H54 (cell line): Measurements from ENCODE around the gene ZNF385C.

Experiments
- DNase-seq: peaks from one replicate; pipeline ENCODE4 v3.0.0; 2011; ENCODE audit warnings: low spot score, mixed read lengths; ENCODE audit not compliant: insufficient read length
- FAIRE-seq: peaks from 3 replicates; lab custom pipeline; 2011; peaks lifted over from hg19 to GRCh38; lab: Jason Lieb, UNC
- POLR2A ChIP-seq: IDR thresholded peaks from 2 replicates; pipeline ENCODE4 v1.6.1; 2011; ENCODE audit warnings: low read depth, mild to moderate bottlenecking, low read length

ZNF385C gene

GRCh38 chr17:41986634-41987033 lies 111.6 kb downstream of the ZNF385C start:
- TF ChIP-seq POLR2A: no peak
- no peak for FAIRE-seq
- no peak for DNase-seq

GRCh38 chr17:41985919-41986318 lies 112.4 kb downstream of the ZNF385C start:
- no peak for FAIRE-seq
- no peak for TF ChIP-seq POLR2A
- DNase-seq: no peak

DNA sequence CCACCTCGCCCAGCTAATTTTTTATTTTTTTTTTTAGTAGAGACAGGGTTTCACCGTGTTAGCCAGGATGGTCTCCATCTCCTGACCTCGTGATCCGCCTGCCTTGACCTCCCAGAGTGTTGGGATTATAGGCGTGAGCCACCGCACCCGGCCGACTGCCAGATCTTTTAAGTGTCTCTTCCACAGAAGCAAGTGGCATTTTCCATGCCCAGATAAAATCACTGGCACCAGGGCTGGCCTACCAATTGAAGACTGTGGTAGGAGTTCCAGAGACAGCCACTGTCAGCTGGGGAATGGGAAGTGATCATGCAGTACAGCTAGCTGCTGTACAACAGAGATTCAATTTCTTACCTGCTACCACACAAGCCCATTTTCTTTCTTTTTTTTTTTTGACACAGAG lies 113.8 kb downstream of the ZNF385C start:
- no peak for TF ChIP-seq POLR2A
- FAIRE-seq (no peak), DNase-seq (no peak)

DNA sequence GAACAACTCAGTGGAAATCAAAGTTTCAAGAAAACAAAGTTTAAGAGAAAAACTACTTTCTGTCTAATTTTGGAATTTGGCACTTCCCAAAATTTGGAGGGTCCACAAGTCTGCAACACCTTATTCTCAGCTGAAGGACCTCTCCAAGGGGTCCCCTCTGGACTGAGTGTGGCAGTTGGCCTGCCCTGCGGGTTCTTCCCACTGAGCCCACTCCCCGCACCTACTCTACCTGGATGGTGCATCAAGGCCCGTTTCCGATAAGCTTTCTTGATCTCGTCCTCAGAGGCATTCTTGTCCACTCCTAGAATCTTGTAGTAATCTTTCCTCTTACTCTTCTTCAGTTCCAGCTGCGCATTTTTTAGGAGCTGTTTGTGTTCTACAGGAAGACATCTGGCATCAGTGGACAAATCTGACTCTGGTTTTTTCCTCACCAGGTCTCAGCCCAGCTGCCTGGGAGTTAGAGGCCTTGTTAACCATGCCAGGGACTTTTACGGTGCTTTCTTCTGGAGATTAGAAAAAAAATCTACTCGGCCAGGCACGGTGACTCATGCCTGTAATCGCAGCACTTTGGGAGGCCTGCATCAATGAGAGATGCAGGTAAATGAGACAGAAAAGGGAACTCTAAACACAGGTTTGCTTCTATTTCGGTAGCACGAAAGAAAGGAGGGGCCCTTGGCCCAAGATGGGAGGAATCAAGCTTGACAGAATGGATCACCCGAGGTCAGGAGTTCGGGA lies 116.1 kb downstream of the ZNF385C start:
- no peak for TF ChIP-seq POLR2A
- FAIRE-seq: no peak
- DNase-seq: no peak

GRCh38 chr17:41977991-41978390 lies 120.3 kb downstream of the ZNF385C start:
- no peak for FAIRE-seq
- TF ChIP-seq POLR2A: no peak
- no peak for DNase-seq

DNA sequence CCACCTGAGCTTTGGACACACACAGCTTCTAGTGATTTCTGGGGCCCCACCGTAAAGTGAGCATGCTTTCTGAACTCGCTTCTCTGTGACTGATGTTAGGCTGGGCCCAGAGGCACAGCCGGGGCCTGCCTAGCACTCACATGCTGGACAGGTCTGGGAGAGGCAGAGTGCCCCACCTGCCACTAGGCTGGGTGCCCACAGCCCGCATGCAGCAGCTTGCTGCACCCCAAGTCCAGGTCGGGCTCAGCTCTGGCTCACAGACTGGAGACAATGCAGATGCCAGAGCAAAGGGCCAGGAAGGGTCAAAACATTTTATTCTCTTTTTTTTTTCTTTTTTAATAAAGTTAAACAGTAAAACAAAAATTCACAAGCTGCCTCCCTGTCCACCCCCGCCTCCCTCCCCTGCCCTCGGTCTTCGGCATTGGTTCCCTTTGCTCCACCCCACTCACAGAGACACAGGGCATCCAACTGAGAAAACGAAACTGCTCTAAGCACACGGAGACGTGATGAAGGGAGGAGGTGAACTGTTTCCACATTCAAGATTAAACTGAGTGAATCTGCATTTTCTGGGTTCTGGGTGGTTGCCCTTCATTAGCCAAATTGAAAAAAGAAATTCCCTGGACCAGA lies 122.0 kb downstream of the ZNF385C start:
- DNase-seq: no peak
- FAIRE-seq: no peak
- no peak for TF ChIP-seq POLR2A
